ENCODE results near the gene TMED4. TPM values are rescaled to one million over a fixed set of nuclear protein-coding genes. Genes with fewer than 3 reads are reported as not detected.

TMED4 gene
- polyA plus RNA-seq, 1 donor from 2014 or later, result 158 TPM

DNA sequence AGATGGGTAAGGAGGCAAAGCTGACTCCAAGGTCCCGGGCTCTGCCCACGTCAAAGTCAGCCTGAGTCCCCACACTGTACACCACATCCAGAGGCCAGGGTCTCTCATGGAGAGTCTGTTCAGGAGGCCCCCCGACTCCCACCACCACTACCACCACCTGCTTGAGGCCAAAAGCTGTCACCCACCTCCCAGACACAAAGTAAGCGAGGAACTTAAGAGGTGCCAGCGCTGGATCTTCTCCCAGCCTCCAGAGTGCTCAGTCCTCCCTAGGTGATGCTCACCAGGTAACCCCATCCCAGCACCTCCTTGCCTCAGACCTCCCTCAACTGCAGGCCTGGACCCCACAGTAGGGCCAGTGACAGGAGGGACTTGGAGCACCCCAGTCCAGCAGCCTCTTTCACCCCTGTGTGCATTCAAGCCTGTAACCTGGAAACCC lies 41.4 kb downstream of the TMED4 start:
- Histone ChIP-seq H3K4me3 (ENCODE audit: low read length) (no peak overlapping the region), H3K79me2 (replicated peaks; ENCODE audit: insufficient read depth, low read length) (no peaks in the 10 kb centered on the region), H3K9ac (ENCODE audit: low read length) (no peak overlapping the region), H3K27ac (ENCODE audit: low read length) (no peak overlapping the region), H3K9me2 (ENCODE audit: insufficient read depth, low read length) (no peaks in the 10 kb centered on the region), H3K27me3 (ENCODE audit: insufficient read depth, low read depth, low read length) (no peaks in the 10 kb centered on the region), H3F3A (ENCODE audit: insufficient read depth, low read length, poor library complexity, severe bottlenecking) (no peaks in the 10 kb centered on the region), H4K20me1 (ENCODE audit: insufficient read depth) (no peaks in the 10 kb centered on the region), H2AFZ (ENCODE audit: low read depth, low read length) (no peak overlapping the region), H3K36me3 (ENCODE audit: insufficient read depth, low read length) (no peaks in the 10 kb centered on the region), H3K9me3 (ENCODE audit: low read length) (no peaks in the 10 kb centered on the region), H3K4me2 (ENCODE audit: low read length) (no peak overlapping the region)
- TF ChIP-seq TAF1 (IDR thresholded peaks at IDR 0.05; ENCODE audit: low read depth), result no peak
- no peak for TF ChIP-seq EZH2 (IDR thresholded peaks at IDR 0.05; ENCODE audit: borderline replicate concordance, insufficient read depth, low read length, poor library complexity, severe bottlenecking)
- TF ChIP-seq CTCF (IDR thresholded peaks at IDR 0.05; ENCODE audit: poor library complexity, severe bottlenecking), result no peak
- no peak for TF ChIP-seq SMC3 (conservative IDR thresholded peaks at IDR 0.05; ENCODE audit: poor library complexity)
- TF ChIP-seq EP300 (conservative IDR thresholded peaks at IDR 0.05; ENCODE audit: poor library complexity, severe bottlenecking), result no peak
- TF ChIP-seq REST (IDR thresholded peaks at IDR 0.05; ENCODE audit: borderline replicate concordance), result no peak
- TF ChIP-seq POLR2AphosphoS5 (IDR thresholded peaks at IDR 0.05), result no peak
- no peak for TF ChIP-seq RAD21 (conservative IDR thresholded peaks at IDR 0.05)

GRCh38 chr7:44539669-44540506 lies 42.1 kb downstream of the TMED4 start:
- H3K36me3 ChIP-seq (ENCODE audit: insufficient read depth, low read length), result no peaks in the 10 kb centered on the region
- H3K4me2 ChIP-seq (ENCODE audit: low read length), result no peak overlapping the region
- no peaks in the 10 kb centered on the region for H3K79me2 ChIP-seq (replicated peaks; ENCODE audit: insufficient read depth, low read length)
- H3K9me2 ChIP-seq (ENCODE audit: insufficient read depth, low read length), result no peaks in the 10 kb centered on the region
- no peaks in the 10 kb centered on the region for H3K9me3 ChIP-seq (ENCODE audit: low read length)
- TF ChIP-seq SMC3 (conservative IDR thresholded peaks at IDR 0.05; ENCODE audit: poor library complexity), result no peak
- no peak for TF ChIP-seq EZH2 (IDR thresholded peaks at IDR 0.05; ENCODE audit: borderline replicate concordance, insufficient read depth, low read length, poor library complexity, severe bottlenecking)
- TF ChIP-seq REST (IDR thresholded peaks at IDR 0.05; ENCODE audit: borderline replicate concordance), result no peak
- TF ChIP-seq EP300 (conservative IDR thresholded peaks at IDR 0.05; ENCODE audit: poor library complexity, severe bottlenecking), result no peak
- no peak for TF ChIP-seq MXI1 (conservative IDR thresholded peaks at IDR 0.05; ENCODE audit: poor library complexity, severe bottlenecking)
- no peak for TF ChIP-seq RAD21 (conservative IDR thresholded peaks at IDR 0.05)
- TF ChIP-seq CTCF (IDR thresholded peaks at IDR 0.05; ENCODE audit: poor library complexity, severe bottlenecking), result no peak
- no peak for TF ChIP-seq POLR2AphosphoS5 (IDR thresholded peaks at IDR 0.05)
- no peak for TF ChIP-seq TAF1 (IDR thresholded peaks at IDR 0.05; ENCODE audit: low read depth)
- no peaks in the 10 kb centered on the region for H4K20me1 ChIP-seq (ENCODE audit: insufficient read depth)
- no peaks in the 10 kb centered on the region for H3K27me3 ChIP-seq (ENCODE audit: insufficient read depth, low read depth, low read length)
- no peak overlapping the region for H3K4me3 ChIP-seq (ENCODE audit: low read length)
- no peak overlapping the region for H3K27ac ChIP-seq (ENCODE audit: low read length)
- H3F3A ChIP-seq (ENCODE audit: insufficient read depth, low read length, poor library complexity, severe bottlenecking), result no peaks in the 10 kb centered on the region
- no peak overlapping the region for H2AFZ ChIP-seq (ENCODE audit: low read depth, low read length)
- H3K9ac ChIP-seq (ENCODE audit: low read length), result no peak overlapping the region
